Activated CD4-positive, CD25-positive, alpha-beta regulatory T cell (primary cell): ENCODE measurements around the gene CETP.
A peak's percentile ranks its signal among the peaks of the same experiment; 100 is the strongest.
"Not testable (repeated sequence)": the region's sequence is repeated elsewhere in the genome, so short reads cannot be mapped to it uniquely, and the experiment has no call there.

Source experiments
- DNase-seq, 4 experiments: peaks; one replicate each; lab custom pipeline; 2025; lab: John Stamatoyannopoulos, UW

The CETP gene

GRCh38 chr16:56980792-56981724 is 19.3 kb downstream of the CETP start:
- DNase-seq, result no peak

GRCh38 chr16:56981729-56982271 is 20.1 kb downstream of the CETP start:
- DNase-seq, result no peak

- DNase-seq, result no peak
Measured at GRCh38 chr16:56982695-56983094, 20.9 kb downstream of the CETP start.

GRCh38 chr16:56983211-56983751 is 21.5 kb downstream of the CETP start:
- no peak for DNase-seq

GRCh38 chr16:56984639-56985038 is 22.9 kb downstream of the CETP start:
- no peak for DNase-seq

GRCh38 chr16:56985288-56985961 is 23.7 kb downstream of the CETP start:
- no peak for DNase-seq

GRCh38 chr16:56985962-56986360 is 24.2 kb downstream of the CETP start:
- no peak for DNase-seq

- no peak for DNase-seq
Measured at GRCh38 chr16:56986361-56986760, 24.6 kb downstream of the CETP start.

- DNase-seq, result not testable (repeated sequence)
Measured at GRCh38 chr16:56986908-56987307, 25.2 kb downstream of the CETP start.

- no peak for DNase-seq
Measured at GRCh38 chr16:56987692-56988091, 25.9 kb downstream of the CETP start.

GRCh38 chr16:56988161-56988947 is 26.6 kb downstream of the CETP start:
- DNase-seq, result no peak

GRCh38 chr16:56988948-56989945 is 27.5 kb downstream of the CETP start, which contains the start of gene NLRC5:
TSS of gene NLRC5 (plus strand) at chr16:56989557. CDS start at chr16:57020713, 31,156 bp downstream.
- DNase-seq, result peak; percentile 84 to 94 (median 88)

- no peak for DNase-seq
Measured at GRCh38 chr16:56989988-56990387, 28.2 kb downstream of the CETP start.

- DNase-seq, result no peak
Measured at GRCh38 chr16:56990407-56991286, 28.9 kb downstream of the CETP start.

GRCh38 chr16:56992431-56992830 is 30.7 kb downstream of the CETP start:
- DNase-seq, result not testable (repeated sequence)

GRCh38 chr16:56993204-56993603 is 31.5 kb downstream of the CETP start:
- DNase-seq, result no peak

- no peak for DNase-seq
Measured at GRCh38 chr16:56994311-56994710, 32.6 kb downstream of the CETP start.

- no peak for DNase-seq
Measured at GRCh38 chr16:56995136-56995805, 33.5 kb downstream of the CETP start.

- no peak for DNase-seq
Measured at GRCh38 chr16:56997264-56997663, 35.5 kb downstream of the CETP start.
